HUES6 (cell line): ENCODE data around the gene METTL17.
"Not testable (repeated sequence)": the region's sequence is repeated elsewhere in the genome, so short reads cannot be mapped to it uniquely, and the experiment has no call there.

ENCODE experiments used
- H3K27ac ChIP-seq: 2 replicates; pipeline ENCODE4 v1.7.0; 2013; ENCODE audit warnings: low read depth, mild to moderate bottlenecking, low read length, inconsistent platforms
- H3K27me3 ChIP-seq: 2 replicates; pipeline ENCODE4 v1.6.1; 2013; ENCODE audit warnings: low read length; ENCODE audit not compliant: control insufficient read depth, insufficient read depth
- H3K36me3 ChIP-seq: 2 replicates; pipeline ENCODE4 v1.6.1; 2013; ENCODE audit warnings: low read length; ENCODE audit not compliant: control insufficient read depth, insufficient read depth
- H3K4me1 ChIP-seq: 2 replicates; pipeline ENCODE4 v1.6.1; 2013; ENCODE audit warnings: low read length; ENCODE audit not compliant: control insufficient read depth, insufficient read depth
- H3K4me3 ChIP-seq: 2 replicates; pipeline ENCODE4 v1.5.1; 2013; ENCODE audit warnings: low read depth, low read length
- H3K9ac ChIP-seq: one replicate; pipeline ENCODE4 v1.6.1; 2013; ENCODE audit warnings: mild to moderate bottlenecking, low read length
- H3K9me3 ChIP-seq: 2 replicates; pipeline ENCODE4 v1.6.1; 2013; ENCODE audit warnings: low read depth, low read length; ENCODE audit not compliant: control insufficient read depth, insufficient read depth

METTL17 gene

DNA sequence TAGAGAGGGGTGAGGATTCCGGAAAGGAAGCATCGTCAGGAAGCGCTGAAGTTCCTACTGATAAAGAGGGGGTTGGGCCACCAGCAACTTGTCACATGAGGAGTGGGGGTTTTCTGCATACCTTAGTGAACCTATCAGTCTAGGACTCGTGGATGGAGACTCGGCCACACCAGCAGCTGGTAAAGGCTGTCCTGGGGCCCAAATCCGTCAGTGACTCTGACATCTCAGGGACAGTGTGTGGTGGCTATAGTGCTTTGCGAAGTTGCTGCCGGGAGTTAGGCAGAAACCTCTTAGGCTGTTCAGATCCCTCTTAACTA is 18.1 kb upstream of the METTL17 start:
- Histone ChIP-seq H3K27me3 (0 out of 2 replicates have a peak, but pooled peaks cover 16% of the 10 kb centered on the region), H3K27ac (no peak overlapping the region), H3K36me3 (no peaks in the 10 kb centered on the region), H3K4me3 (peak overlapping the region; percentile 91), H3K9ac (no peak overlapping the region), H3K9me3 (no peaks in the 10 kb centered on the region), H3K4me1 (peaks cover 11% of the 10 kb centered on the region)

DNA sequence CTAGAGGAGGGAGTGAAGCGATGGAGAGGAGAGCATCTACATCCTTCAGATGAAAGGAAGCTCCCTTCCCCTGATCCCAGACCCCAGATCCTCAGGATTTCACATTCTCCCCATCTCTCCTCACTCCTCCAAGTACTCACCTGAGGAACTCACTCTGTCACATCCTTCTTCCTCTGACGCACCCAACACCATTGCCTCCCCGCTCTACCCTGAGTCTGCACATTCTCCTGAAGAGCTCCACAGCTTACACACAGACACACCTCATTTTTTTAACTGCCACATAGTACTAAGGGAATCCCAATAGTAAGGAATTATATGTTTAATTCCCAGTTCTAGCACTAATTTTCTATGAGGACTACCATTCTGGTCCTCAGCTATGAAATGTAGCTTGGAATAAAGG is 16.3 kb upstream of the METTL17 start:
- Histone ChIP-seq H3K27me3 (0 out of 2 replicates have a peak, but pooled peaks cover 10% of the 10 kb centered on the region), H3K36me3 (no peaks in the 10 kb centered on the region), H3K27ac (no peak overlapping the region), H3K4me3 (no peak overlapping the region), H3K9me3 (no peaks in the 10 kb centered on the region), H3K4me1 (peaks cover 11% of the 10 kb centered on the region), H3K9ac (no peak overlapping the region)

DNA sequence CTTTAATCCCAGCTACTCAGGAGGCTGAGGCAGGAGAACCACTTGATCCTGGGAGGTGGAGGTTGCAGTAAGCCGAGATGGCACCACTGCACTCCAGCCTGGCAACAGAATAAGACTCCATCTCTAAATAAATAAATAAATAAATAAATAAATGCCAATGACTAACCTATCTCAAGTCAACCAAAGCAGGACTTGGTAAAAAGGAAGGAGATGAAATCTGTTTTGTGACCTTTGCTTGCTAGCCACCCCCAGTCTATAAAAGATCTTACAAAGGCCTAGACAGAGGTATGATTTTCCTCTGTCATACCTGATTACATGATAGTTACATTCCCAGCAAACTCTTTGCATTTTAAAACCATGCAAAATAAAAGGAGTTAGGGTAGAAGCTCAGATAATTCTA is 13.5 kb upstream of the METTL17 start:
- H3K27ac ChIP-seq: no peak overlapping the region
- H3K9me3 ChIP-seq: no peaks in the 10 kb centered on the region
- no peak overlapping the region for H3K9ac ChIP-seq
- H3K4me1 ChIP-seq: peaks cover 6% of the 10 kb centered on the region; the same call in 1 of the 2 replicates
- 0 out of 2 replicates have a peak, but pooled peaks cover 6% of the 10 kb centered on the region for H3K27me3 ChIP-seq
- H3K4me3 ChIP-seq: no peak overlapping the region
- H3K36me3 ChIP-seq: no peaks in the 10 kb centered on the region

DNA sequence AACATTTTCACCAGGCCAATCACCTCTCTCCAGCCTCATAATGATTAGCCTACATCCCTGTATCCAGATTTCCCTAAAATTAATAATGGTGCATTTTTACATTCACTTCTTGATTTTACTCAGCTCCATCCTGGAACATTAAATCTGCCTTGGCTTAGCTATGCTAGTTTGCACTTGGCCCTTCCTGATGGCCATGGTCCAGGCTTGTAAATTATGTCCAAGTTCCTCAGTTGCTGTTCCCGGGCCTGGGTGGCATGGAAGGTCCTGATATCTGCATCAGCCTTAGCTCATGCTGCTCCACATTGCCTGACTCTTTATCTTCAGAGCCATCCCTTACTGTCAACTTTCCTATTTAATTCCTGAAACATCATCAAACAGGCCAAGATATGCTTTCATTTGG is 11.1 kb upstream of the METTL17 start:
- Histone ChIP-seq H3K4me3 (no peak overlapping the region), H3K36me3 (no peaks in the 10 kb centered on the region), H3K9me3 (no peaks in the 10 kb centered on the region), H3K27ac (no peak overlapping the region), H3K9ac (no peak overlapping the region), H3K27me3 (no peaks in the 10 kb centered on the region), H3K4me1 (no peaks in the 10 kb centered on the region)

DNA sequence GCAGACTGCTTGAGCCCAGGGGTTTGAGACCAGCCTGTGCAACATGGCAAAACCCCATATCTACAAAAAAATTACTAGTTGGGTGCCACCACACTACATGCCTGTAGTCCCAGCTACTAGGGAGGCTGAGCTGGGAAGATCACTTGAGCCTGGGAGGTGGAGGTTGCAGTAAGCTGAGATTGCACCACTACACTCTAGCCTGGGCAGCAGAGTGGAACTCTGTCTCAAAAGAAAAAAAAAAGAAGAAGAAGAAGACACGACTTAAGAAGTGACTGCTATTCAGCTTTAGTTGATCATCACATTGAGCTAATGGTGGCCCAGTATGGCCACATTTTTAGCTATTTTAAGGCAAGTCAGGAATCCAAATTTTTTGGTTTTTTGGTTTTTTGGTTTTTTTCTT is 8.9 kb upstream of the METTL17 start:
- no peaks in the 10 kb centered on the region for H3K9me3 ChIP-seq
- no peaks in the 10 kb centered on the region for H3K27me3 ChIP-seq
- no peaks in the 10 kb centered on the region for H3K4me1 ChIP-seq
- H3K4me3 ChIP-seq: no peak overlapping the region
- H3K27ac ChIP-seq: no peak overlapping the region
- no peak overlapping the region for H3K9ac ChIP-seq
- H3K36me3 ChIP-seq: no peaks in the 10 kb centered on the region

DNA sequence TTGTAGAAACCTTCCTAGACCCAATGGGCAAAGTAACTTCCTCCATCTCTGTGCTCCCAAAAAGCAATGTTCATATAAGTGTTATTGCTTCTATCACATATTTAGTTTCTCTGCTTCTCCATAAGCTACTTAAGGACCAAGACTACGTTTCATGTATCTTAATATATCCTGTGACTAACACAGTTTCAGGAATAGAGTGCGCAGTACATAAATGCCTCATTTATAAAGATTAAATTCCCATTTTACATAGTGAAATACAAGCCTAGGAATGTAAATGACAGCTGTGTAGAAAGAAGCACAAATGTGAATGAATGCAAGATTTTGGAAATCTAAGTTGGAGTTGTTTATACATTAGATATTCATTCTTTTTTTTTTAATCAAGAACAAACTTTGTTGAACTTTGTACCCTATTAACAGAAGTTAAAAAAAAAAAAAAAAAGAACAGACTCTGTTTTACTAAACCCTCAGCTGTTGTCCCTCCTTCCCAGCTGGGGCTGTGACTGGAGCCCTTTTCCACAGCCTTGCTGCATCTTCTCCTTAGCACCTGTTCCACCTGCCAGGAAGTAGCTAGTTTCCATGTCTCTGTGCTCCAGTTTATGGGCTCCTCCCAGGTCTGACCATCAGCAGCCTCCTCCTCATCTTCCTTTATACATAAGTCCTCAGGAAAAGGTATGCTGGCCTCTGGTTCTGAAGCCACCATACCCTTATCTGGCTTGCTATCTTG is 7.0 kb upstream of the METTL17 start:
- no peaks in the 10 kb centered on the region for H3K9me3 ChIP-seq
- H3K4me1 ChIP-seq: no peaks in the 10 kb centered on the region
- no peak overlapping the region for H3K4me3 ChIP-seq
- H3K27me3 ChIP-seq: no peaks in the 10 kb centered on the region
- no peak overlapping the region for H3K9ac ChIP-seq
- H3K36me3 ChIP-seq: no peaks in the 10 kb centered on the region
- H3K27ac ChIP-seq: no peak overlapping the region

DNA sequence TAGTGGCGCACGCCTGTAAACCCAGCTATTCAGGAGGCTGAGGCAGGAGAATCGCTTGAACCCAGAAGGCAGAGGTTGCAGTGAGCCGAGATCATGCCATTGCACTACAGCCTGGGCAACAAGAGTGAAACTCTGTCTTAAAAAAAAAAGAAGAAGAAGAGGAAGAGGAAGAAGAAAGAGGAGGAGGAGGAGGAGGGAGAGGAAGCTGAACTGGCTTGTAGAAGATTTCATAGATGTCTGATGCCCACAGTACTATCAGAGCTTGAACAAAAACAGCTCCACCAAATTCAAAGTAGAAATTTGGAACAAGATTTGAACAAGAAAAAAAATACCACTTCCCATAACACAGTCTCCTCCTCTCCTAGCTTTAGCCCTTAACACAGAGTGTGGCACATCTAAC is 4.1 kb upstream of the METTL17 start:
- not testable (repeated sequence) for H3K9ac ChIP-seq, H3K9me3 ChIP-seq, H3K36me3 ChIP-seq, H3K4me1 ChIP-seq, H3K27ac ChIP-seq, H3K27me3 ChIP-seq, H3K4me3 ChIP-seq

DNA sequence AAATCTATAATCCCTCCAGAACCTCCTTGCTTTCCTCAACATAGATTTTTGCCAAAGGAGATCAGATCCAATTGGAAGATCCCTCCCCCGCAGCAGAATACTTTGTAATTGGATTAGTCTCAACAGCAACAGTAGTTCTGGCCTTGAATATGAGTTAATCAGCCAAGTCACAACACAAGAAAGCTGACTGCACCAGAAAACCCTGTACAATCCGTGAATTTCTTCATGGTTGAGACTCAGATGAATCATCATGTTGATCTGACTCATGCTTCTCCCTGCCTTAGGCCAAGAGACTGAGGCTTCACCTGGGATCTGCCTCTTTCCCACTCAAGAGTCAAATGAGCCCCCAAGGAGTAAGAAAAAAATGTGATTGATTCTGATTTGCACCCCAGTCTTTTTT is 3.0 kb upstream of the METTL17 start:
- H3K4me1 ChIP-seq: peaks cover 9% of the 10 kb centered on the region
- no peak overlapping the region for H3K9ac ChIP-seq
- H3K4me3 ChIP-seq: no peak overlapping the region
- H3K27ac ChIP-seq: no peak overlapping the region
- no peaks in the 10 kb centered on the region for H3K27me3 ChIP-seq
- no peaks in the 10 kb centered on the region for H3K9me3 ChIP-seq
- H3K36me3 ChIP-seq: peaks cover under 1% of the 10 kb centered on the region

DNA sequence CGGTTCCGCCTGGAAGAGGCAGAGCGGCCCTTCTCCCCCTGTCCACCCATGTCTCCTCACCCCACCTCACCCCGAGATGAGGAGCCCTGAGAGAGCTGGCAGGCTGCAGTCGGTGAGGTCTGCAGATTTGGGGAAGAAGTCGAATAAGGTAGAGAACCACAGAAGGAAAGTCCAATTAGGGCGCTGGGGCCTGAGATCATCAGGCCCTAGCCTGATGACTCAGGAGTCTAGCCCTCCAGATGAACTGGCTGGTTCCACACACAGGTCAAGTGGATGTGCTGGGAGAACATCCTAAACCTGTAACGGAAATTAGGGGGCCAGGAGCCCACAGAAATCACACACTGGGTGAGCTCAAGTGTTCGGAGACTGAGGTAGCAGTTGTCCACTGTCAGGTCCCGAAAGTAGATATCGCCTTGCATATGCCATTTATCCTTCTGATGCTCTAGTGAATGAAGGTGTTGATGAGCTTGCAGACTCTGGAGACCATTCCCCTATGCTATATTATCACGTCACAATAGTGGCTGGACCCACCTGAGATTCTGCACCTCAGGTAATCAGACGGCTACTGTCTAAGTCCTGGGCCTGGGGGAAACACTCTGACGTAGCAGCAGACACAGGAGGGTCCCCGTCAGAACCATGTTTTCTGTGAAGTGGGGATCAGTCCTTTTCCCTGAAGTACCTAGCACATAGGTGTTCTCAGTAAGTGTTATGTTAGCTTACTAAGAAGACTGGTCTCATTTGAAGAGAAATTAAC is 886 bp upstream of the METTL17 start:
- Histone ChIP-seq H3K4me1 (peaks cover 9% of the 10 kb centered on the region), H3K9me3 (no peaks in the 10 kb centered on the region), H3K27ac (no peak overlapping the region), H3K4me3 (peak overlapping the region; percentile 53), H3K27me3 (no peaks in the 10 kb centered on the region), H3K36me3 (peaks cover 19% of the 10 kb centered on the region), H3K9ac (no peak overlapping the region)

DNA sequence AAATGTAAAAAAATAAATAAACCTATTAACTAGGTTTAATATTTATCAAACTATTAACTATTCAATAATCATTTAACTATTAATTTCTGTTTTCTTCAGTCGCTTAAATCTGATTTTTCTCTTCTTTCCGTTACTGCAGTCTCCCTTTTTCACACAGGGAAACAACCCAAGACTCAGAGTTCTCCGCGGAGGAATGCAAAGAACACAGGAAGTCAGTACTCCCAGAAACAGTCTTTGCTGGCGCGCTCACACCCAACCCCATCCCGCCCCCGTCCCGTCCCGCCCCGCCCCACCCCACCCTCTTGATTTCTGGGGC is 351 bp upstream of the METTL17 start:
- H3K36me3 ChIP-seq: peaks cover 24% of the 10 kb centered on the region
- H3K27me3 ChIP-seq: no peaks in the 10 kb centered on the region
- H3K9ac ChIP-seq: no peak overlapping the region
- no peaks in the 10 kb centered on the region for H3K9me3 ChIP-seq
- peak overlapping the region; percentile 53 for H3K4me3 ChIP-seq
- no peak overlapping the region for H3K27ac ChIP-seq
- peaks cover 9% of the 10 kb centered on the region for H3K4me1 ChIP-seq

DNA sequence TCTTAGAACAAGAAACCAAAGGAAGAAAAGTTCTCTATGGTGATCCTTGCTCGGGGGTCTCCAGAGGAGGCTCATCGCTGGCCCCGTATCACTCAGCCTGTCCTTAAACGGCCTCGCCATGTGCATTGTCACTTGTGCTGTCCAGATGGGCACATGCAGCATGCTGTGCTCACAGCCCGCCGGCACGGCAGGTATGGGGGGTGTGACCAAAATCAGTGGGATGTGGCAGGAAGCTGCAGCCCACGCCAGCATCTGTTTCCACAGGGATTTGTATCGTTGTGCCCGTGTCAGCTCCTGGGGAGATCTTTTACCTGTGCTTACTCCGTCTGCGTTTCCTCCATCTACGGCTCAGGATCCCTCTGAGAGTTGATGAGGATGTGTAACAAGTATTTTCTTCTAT is 6.7 kb downstream of the METTL17 start:
- H3K9me3 ChIP-seq: no peaks in the 10 kb centered on the region
- H3K9ac ChIP-seq: no peak overlapping the region
- peaks cover 22% of the 10 kb centered on the region for H3K4me1 ChIP-seq
- H3K36me3 ChIP-seq: peaks cover 53% of the 10 kb centered on the region
- H3K4me3 ChIP-seq: no peak overlapping the region
- no peaks in the 10 kb centered on the region for H3K27me3 ChIP-seq
- no peak overlapping the region for H3K27ac ChIP-seq
